Esophagus squamous epithelium (tissue), 4 donors: ENCODE results near the gene GCNT4.

Experiments used
- CTCF ChIP-seq, 6 experiments: fragments of 450-650 bp in 4 of 6; fragments of 200-600 bp in 2 of 6; sonication (generic) in 2 of 6; IDR thresholded peaks; one replicate each; pipeline ENCODE4 v1.5.1; 2016 to 2019; ENCODE audit warnings: antibody characterized with exemption in 6 of 6, mild to moderate bottlenecking in 4 of 6, moderate library complexity in 4 of 6
- POLR2A ChIP-seq, 4 donors: fragments of 450-650 bp; IDR thresholded peaks; one replicate each; pipeline ENCODE4 v1.6.1; 2017; ENCODE audit warnings: antibody characterized with exemption in 4 of 4, mild to moderate bottlenecking in 4 of 4, moderate library complexity in 3 of 4

GRCh38 chr5:75081510-75081909 is 29.2 kb upstream of the GCNT4 start:
- no peak for TF ChIP-seq CTCF (IDR thresholded peaks at IDR 0.05)
- TF ChIP-seq POLR2A (IDR thresholded peaks at IDR 0.05) = no peak
